HG03354 (cell line): ENCODE data around the gene RECQL.
"Not testable (repeated sequence)": the region's sequence is repeated elsewhere in the genome, so short reads cannot be mapped to it uniquely, and the experiment has no call there.

Experiments used
- ATAC-seq: cut with Tn5 transposase; IDR thresholded peaks from one replicate; pipeline ENCODE4 v1.9.1; 2021; ENCODE audit warnings: mild to moderate bottlenecking; ENCODE audit not compliant: unreplicated experiment, poor library complexity, severe bottlenecking

Gene RECQL

DNA sequence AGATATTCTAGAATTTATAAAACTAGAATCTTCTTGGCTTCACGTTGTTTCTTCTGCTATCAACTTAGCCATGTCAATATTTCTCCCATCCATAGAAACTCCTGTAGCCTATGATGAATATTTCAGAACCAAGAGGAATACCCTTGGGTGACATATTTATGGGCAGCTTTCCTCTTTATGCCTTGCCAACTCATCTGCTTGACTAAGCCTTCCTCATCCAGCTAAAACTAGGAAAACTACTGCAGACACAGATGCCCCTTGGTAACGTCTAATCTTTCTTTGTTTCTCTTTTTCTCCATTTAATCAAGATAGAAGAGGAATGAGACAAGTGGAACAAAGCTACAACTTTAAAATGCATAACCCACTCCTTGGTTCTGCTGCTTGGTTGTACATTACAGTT, 6.4 kb upstream of the RECQL start:
- no peak for ATAC-seq

DNA sequence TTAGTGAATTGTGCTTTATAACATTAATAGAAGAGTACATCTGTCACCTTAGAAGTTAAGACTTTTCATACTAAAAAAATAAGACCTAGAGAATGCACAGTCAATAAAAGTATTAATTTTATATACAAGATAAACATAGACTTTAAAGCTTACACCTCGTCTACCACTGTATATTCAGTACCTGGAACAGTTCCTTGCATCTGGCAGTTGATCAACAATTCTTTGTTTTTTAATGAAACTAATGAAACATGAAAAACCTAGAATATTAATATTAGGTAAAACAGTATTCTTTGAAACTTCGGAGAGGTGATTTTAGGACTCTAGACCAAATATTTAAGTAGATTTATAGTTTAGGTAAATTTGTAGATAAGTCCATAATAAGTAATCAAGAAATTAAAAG, 4.5 kb upstream of the RECQL start:
- ATAC-seq: no peak

DNA sequence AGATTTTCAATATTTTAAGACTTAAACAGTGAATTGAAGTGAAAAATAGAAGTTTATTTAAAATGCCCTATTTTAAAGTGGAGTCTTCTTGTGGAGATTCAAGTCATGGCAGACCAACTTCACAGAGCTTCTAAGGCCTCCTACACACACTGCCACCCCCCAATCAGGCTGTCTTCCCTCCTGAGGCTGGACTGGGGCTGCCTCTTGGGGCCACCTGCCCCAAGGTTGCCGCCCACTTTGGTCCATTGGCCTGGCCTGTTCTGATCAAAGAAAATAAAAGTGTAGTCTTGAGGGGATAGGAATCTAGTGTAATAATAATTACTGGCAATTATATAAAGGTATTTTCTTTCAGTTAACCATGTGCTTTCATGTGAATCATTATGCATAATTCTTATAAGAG, 1.4 kb upstream of the RECQL start:
- ATAC-seq: no peak

DNA sequence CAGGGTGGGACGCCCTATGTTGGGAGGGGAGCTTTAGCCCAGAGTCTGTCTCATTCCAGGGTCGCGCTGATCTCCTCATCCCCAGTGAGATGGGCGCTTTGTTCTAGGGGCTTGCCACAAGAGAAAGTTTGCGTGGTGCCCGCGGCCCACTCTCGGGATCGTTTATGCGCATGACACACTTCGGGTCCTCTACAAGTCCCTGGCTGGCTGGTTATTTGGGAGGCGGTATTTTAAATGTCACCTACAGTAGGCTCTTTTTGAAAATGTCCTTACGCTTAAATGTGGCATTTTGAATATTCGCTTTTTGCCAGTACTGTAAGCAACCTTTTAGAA, 695 bp upstream of the RECQL start:
- no peak for ATAC-seq

DNA sequence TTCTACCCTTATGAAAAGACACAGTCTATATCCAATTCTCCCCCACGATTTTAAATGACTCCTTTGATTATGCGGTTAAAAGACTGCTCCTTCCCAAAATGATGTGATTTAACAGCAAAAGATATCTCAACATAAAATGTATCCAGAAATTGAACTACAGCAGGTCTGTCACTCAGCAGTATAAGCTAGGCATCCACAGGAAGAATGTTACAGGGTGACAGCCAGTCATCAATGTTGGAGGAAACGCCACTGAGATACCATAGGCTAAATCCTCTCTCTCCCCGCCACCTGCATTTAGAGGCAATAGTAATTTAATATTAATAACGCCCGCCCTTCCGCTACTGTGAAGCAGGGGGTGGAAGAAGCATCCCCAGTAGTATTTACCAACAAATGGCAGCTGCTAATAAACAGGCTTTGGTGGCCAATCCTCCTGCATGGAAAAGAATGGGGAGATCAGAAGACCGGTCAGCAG, 613 bp downstream of the RECQL start:
- no peak for ATAC-seq

DNA sequence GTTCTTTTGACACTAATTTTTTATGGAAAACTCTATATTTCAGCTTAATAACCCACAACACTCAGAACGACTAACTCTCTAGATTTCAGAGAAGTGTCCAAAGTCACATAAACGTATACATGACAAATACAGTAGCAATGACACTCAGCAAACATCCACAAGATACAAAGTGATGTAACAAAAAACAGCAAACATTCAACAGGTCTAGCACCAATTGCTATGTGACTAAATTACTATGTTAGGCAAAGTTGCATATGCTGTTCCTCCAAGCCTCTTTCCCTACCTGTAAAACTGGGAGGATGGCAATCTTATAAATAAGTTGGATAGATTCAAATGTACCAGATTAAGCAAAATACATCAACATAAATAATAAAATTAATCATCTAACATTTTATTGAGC, 1.7 kb downstream of the RECQL start:
- ATAC-seq: no peak

DNA sequence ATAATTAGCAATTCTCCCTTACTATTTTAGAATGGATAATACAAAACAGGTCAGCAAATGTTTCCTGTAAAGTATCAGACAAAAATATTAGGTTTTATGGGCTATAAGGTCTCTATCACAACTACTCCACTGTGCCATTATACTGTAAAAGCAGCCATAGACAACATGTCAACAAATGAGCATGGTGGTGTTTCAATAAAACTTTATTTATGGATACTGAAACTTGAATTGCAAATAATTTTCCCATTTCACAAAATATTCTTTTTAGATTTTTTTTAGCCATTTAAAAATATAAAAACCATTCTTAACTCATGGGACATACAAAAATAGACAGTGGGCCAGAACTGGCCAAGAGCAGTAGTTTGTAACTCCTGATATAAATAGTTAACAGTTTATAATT, 15.4 kb downstream of the RECQL start:
- no peak for ATAC-seq

DNA sequence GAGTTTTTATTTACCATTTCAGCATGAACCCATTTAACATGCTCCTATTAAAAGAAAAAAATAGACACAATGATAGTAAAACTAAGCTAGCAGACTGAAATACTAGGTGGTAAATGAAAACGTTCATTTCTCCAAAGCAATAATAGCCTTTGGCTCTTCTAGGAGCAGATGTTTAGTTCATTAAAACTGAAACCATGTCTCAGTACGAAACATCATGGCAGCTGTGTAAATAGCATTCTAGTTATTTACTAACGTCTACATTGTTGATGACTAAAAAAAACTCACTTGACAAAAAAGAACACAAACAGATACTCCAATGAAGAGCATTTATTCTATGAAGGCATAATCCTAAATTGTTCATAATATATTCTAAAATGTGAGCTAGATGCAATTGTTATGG, 17.9 kb downstream of the RECQL start:
- no peak for ATAC-seq

DNA sequence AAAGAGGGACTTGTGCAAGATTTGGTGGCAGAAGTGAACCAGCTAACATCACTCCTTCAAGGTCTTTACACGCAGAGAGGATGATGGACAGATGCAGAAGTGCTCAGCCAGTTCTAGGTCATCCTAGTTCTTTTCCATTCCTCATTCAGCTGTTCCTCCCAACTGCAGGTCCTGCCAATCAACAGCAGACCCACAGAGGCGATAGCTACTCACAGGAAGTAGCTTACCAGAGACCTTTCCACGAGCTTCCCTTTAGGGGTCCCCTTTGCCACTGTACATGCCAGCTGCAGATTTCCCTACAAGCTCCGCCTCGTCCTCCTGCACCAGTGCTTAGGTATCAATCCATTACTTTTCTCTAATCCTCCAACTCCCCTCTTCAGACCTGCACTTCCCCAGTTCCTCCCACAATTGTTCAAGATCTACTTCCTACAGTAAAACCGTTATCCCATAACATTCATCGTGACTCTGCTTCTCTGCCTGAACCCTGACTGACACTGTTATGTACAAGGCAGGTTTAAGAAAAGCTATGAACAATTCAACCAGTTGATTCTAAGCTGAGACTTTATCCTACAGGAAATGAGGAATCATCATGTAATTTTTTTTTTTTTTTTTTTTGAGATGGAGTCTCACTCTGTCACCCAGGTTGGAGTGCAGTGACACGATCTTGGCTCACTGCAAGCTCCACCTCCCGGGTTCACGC, 22.5 kb downstream of the RECQL start:
- no peak for ATAC-seq

DNA sequence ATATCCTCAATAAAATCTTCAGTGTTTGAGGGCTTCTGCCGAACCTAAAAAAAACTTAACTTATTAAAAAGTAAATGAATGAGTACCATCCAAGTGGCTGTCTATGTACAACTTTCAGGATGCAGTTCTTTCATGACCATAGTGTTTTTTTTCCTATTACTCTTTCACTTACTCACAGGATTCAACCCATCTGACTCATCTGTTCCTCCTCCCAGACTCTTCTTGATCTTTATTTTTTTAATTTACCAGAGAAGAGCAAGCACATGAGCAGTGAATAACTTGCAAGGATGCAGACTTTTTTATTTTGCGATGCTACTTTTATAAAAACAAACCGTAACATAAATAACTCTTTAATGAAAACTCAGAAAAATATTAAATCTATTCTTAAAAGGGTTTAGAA, 24.5 kb downstream of the RECQL start:
- no peak for ATAC-seq

DNA sequence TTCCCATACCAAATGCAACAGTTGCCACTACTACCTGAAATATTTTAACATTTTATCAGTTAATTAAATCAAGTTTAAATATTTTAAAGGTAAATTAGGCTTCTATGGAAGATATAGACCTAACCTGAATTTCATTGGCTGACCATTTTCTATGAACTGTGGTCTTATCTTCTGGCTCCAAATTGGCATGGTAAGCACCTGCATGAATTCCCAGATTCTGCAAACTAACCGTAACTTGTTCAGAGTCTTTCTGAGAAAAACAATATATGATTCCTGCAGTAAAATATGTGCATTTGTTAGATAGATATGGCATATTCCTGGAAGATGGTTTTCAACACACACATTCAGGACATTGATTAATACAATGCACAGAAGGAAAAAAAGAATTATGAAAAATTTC, 25.9 kb downstream of the RECQL start:
- no peak for ATAC-seq

DNA sequence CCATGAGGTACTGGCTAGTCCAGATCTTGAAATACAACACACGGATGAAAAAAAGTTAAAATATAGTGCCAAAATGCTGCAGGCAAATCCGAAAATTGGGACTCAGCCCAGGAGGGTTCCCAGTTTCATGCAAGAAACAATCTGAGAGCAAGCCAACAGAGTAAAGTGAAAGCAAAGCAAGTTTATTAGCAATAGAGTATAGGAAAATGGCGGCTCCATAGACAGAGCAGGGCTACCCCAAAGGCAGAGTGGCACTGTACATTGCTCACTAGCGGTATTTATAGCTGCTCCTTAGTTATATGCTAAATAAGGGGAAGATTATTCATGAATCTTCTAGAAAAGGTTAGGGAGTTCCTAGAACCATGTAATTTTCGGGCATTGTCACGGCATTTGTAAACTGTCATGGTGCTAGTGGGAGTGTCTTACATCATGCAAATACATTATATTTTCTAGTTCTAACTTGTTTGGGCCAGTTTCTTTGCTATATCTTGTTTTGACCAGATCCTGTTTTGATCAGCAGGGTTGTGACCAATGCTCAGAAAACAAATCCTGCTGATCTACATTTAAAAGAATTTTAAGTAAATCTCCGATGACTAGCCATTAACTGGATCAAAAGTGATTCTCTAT, 29.1 kb downstream of the RECQL start:
- no peak for ATAC-seq

DNA sequence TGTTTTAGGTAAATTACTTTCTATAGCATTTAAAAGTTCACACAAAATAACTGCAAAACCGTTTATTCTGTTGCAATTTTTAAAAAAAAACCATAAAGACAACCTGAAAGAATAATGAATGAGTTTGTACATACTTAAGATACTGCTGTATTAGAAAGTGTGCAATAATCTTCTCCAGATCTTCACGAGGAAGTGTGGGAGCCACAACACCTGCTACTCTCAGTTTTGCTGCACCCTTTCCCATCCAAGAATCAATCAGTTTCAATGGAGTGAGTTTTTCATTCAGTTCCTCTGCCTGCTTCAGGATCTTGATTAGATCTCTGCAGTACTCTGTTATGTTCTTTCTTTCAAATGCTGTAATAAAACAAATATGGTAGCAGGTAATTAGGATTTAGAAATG, 30.1 kb downstream of the RECQL start:
- no peak for ATAC-seq

DNA sequence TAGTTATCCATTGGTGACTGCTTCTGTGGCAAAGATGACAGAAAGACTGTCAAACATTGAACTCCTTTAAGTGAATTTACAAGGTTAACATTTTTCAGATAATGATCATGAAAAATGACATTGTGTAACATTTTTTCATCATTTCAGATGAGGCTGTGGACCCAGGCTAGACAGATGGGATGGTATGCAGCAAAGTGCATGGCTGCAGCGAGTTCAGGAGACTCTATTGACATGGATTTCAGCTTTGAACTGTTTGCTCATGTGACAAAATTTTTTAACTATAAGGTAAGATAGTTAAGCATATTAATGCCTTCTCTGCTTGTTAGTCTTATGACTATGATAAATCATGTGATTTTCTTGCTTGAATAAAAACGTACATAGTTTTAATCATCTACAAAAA, 34.1 kb downstream of the RECQL start:
- ATAC-seq: not testable (repeated sequence)

DNA sequence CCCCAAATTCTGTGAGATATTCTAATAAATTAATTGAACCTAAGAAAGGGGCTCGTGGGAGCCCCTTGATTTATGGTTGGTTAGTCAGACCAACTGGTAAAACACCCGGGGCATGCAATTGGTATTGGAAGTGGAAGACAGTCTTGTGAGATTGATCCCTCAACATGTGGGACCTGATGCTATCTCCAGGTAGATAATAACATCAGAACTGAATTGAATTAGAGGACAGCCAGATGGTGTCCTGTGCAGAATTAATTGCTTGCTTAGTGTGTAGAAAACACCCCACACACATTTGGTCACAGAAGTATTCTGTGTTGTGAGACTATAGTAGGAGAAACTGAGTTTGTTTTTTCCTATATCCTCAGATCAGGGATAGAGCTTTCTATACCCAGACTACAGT, 42.0 kb downstream of the RECQL start:
- ATAC-seq: no peak

DNA sequence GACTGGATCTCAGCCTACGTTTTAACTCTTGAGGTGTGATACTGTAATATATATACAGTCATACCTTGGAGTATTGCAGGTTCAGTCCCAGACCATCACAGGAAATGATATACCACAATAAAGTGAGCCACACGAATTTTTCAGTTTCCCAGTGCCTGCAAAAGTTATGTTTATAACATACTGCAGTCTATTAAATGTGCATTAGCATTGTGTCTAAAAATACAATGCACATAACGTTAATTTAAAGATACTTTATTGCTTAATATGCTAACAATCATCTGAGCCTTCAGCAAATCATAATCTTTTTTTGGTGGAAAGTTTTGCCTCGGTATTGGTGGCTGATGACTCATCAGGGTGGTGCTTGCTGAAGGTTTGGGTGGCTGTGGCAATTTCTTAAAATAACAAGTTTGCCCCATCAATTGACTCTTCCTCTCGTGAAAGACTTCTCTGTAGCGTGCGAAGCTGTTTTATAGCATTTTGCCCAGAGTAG, 45.1 kb downstream of the RECQL start:
- no peak for ATAC-seq

DNA sequence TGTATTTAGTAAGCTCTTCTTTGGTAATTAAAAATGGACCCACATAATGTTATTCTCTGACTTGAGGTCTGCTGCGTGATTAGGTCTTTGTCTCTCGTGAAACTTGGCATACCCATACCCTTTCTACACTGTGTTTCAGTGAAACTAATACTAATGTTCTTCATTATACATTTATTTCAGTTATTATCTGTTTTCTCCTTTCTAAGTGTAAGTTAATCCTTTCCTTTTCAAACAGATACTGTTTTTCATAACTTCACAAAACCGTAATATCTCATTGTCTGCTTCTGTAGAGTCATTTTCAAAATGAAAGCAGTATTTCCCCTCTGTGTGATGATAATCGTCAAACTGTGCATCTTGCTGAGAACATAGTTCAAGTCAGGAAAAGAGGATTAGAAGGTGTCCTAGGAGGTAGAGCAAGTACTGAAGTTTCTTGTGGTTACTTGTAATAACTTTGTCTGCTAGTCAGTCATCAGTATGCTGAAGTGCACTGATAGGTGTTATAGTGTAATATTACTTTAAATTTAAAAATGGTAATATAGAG, 48.1 kb downstream of the RECQL start:
- ATAC-seq: no peak

DNA sequence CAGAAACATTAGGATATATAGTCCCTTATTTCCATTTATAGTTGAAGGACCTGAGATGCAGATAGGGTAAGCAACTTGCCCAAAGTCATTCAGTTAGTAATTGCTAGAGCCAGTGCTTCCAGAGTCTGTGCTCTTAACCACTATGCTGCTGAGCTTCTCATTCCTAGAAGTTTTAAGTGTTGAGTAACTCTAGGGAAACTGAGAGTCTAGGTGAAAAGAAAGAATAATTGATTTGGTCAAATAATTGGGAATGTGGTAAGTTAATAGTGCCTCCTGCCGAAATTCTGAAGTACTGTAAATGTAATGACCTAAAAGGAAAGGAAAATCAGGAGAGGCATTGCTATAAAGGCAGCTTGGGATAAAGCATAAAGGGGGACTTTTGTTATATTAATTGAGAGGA, 49.9 kb downstream of the RECQL start:
- no peak for ATAC-seq

DNA sequence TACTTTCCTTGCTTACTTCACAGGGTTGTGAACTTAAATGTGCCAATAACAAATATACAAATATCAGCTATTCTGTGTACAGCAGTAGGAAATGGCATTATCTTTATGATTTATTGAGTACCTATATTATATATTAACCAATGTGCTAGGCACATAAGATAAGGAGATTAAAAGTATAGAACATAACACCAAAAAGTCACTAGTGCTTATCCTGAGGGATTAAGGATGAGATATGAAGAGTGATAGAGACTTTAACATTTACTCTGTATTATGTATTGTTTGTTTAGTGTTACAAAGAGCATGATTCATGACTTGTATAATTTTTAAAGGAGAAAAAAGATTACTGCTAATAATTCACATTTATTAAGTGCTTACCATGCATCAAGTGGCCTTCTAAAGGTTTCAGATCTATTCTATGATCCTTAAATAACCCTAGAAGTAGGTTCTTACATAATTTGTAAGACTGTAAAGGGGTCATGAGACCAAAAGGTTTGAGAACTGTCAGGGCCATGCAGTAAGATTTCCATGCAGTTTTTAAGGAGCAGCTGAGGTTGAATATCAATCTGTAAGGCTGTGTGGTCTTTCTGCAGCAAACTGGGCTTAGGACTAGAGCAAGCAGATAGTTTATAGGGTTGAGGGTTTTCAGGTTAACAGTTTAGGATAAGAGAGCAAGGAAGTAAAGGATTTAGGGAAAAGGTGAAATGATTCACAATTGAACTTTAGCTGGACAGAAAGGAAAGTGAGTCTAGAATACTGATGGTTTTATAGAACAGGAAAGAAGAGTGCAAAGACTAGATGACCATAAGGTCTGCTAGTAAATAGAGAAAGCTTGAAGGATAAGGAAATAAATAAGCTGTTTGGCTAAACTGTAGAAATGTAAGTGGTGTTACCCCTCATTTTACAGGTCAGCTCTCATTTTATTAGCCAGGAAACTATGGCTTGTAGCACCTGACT, 57.0 kb downstream of the RECQL start:
- ATAC-seq: no peak

DNA sequence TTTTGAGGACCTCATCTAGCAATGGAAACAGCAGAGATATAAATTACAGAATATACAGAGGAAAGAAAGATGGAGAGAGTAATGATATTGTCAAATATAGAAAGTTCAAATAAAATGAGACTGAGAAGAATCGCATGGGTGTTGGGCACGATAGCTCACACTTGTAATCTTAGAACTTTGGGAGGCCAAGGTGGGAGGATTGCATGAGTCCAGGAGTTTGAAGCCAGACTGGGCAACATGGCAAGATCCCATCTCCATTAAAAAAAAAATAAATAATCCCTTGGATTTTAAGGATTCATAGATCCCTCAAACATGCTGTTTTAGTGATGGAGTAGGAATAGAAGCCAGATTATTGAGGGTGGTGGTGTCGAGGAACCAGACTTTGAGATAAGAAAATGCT, 62.1 kb downstream of the RECQL start:
- no peak for ATAC-seq
